Stimulated activated CD4-positive, alpha-beta T cell treated with anti-CD3 and anti-CD28 coated beads, TNF-alpha, amount 100 ng/mL, for 1 hour (primary cell): Measurements from ENCODE around the gene ASPM.
"Not testable (repeated sequence)": the region's sequence is repeated elsewhere in the genome, so short reads cannot be mapped to it uniquely, and the experiment has no call there.

Source experiments
- DNase-seq, 3 donors: peaks; one replicate each; pipeline ENCODE4 v3.0.0-alpha.2; 2020; ENCODE audit warnings: low read depth in 3 of 3, low spot score in 1 of 3

The ASPM gene

DNA sequence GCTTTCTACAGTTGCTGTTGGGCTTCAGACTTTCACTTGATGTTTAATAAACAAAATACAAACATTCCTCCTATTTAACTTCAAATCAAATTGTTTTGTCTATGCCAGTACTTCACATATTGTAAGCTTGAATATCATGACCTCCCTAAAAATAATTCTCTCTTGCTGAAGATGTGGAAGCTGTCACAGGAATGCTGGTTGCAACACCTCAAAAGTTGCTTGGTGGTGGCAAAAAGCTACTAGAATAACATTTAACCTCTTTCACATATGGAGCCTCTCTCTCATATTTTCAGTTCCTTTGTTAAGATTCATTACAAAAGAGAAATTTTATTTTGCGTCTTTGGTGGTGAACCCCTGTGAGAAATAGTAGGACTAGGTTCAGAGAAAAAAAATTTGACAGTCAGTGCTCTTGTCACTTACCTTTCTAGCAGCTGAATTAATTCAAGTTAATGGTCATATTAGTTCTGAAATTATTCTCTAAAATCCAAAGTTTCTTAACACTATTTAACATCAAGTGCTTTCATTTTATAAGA lies 53.9 kb downstream of the ASPM start:
- DNase-seq = no peak

DNA sequence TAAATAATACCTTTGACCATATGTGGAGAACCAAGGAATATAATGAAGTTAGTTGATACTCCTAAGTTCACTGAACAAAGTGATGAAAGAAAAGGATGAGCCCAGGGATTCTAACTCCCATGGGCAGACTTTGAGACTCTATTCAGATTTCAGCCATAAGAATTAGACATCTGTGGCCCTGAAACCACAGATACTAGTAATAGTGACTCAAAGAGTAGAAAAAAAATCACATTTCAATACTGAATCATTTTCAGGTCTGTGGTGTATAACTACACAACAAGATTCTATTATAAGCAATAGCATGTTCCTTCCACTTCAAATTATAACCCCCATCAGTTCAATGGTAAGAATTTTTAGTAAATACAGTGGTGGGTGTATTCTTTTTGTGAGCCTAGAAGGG lies 63.0 kb downstream of the ASPM start:
- DNase-seq = no peak

DNA sequence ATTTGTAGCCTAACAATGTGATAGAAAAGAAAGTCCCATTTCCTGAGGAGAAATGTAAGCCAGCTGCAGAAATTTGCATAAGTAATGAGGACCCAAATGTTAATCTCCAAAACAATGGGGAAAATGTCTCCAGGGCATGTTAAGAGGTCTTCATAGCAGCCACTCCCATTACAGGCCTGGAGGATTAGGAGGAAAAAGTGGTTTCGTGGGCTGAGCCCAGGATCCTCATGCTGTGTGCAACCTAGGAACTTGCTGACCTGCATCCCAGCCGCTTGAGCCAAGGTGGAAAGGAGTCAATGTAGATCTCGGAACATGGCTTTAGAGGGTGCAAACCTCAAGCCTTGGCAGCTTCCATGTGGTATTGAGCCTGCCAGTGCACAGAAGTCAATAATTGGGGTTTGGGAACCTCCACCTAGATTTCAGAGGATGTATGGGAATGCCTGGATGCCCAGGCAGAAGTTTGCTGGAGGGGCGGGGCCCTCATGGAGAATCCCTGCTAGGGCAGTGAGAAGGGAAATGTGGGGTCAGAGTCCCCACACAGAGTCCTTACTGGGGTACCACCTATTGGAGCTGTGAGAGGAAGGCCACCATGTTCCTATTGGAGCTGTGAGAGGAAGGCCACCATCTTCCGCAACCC lies 65.2 kb downstream of the ASPM start:
- DNase-seq = no peak

DNA sequence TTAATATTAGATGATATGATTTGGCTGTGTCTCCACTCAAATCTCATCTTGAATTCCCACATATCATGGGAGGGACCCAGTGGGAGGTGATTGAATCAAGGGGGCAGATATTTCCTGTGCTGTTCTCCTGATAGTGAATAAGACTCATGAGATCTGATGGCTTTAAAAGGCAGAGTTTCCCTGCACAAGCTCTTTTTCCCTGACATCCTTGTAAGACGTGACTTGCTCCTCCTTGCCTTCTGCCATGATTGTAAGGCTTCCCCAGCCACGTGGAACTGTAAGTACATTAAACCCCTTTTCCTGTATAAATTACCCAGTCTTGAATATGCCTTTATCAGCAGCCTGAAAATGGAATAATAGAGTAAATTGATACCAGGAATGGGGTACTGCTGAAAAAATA lies 66.1 kb downstream of the ASPM start:
- no peak for DNase-seq

DNA sequence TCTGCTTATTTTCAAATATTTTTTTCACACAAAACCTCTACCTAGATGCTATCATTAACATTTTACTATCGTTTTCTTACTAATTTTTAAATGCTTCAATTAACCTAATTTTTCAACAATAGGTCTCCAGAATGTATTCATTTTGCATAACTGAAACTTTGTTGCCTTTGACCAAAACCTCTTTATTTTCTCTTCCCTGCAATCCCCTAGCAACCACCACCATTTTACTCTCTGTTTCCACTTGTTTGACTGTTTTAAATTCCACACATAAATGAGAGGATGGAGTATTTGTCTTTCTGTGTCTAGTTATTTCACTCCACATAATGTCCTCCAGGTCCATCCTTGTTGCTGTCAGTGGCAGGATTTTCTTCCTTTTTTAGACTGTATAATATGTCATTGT lies 69.9 kb downstream of the ASPM start:
- no peak for DNase-seq

DNA sequence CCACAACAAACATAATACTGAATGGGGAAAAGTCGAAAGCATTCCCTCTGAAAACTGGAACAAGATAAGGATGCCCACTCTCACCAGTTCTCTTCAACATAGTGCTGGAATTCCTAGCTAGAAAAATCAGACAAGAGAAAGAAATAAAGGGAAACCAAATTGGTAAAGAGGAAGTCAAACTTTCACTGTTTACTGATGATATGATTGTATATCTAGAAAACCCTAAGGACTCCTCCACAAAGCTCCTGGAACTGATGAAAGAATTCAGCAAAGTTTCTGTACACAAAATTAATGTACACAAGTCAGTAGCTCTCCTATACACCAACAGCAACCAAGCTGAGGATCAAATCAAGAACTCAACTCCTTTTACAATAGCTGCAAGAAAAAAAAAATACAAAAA lies 72.5 kb downstream of the ASPM start:
- DNase-seq = no peak

DNA sequence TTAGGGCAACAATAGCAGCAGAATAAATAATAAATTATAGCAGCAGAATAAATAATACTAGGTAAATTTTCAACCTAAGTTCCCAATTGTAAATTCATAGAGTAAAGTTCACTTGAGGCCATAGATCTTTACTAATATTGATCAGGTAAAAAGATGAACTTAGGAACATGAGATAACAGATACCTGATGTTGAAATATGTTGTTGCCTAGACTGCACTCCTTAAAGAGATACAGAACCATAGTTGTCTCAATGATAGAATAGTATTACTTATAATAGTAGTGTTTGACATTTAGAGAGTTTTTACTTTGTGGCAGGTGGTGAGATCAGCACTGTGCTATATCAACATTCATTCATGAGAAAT lies 79.0 kb downstream of the ASPM start:
- DNase-seq = no peak

DNA sequence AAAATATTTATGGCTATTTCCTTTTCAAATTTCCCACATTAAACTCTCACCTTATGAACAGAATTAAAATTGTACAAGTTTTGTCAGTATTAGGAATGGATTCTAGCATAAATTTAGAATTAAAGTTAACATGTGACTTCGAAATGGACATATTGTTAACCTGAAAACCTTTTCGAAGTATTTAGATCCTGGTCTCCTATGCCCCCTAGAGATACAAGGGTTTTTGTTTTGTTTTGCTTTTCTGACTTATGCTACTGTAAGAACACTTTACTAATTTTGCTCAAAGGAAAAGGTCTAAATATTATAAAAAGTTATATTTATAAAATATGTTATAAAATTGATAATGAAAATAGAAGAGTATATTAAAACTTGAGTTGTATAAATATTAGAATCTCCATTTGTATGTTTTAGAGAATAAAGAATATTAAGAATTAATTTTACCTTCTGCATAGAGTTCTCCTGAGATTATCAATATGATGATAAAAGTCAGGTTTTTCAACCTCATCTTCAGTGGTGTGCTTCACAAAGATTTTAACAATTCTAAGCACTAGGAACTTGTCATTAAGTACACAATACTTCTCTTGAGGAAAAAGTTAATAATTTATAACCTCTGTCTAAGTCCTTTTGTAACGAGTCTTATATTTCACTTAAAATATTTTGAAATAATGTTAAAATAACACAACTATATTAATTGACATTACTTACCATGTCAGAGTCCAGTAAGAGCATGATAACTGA lies 79.6 kb downstream of the ASPM start, which contains the start of gene F13B:
TSS of gene F13B (minus strand) at position 542 of the 738 bp plus-strand sequence. CDS start at position 505, 37 bp downstream.
- no peak for DNase-seq

DNA sequence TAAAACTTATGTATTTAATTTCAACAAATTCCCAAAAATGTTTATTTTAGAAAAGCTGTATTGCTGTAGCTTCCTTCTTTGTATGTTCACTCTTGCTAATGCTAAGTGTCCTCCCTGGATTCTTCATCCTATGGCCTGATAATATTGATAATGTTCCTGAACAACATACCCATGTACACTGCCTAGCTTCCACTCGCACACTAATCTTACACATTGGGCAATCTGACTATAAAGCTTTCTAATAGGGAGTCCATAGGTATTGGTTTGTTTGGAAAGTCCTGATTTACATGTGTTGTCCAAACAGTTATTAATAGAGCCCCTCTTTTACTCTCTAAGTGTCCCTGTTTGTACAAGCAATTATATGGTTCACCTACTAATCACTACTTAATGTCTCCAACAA lies 80.2 kb downstream of the ASPM start:
- no peak for DNase-seq

DNA sequence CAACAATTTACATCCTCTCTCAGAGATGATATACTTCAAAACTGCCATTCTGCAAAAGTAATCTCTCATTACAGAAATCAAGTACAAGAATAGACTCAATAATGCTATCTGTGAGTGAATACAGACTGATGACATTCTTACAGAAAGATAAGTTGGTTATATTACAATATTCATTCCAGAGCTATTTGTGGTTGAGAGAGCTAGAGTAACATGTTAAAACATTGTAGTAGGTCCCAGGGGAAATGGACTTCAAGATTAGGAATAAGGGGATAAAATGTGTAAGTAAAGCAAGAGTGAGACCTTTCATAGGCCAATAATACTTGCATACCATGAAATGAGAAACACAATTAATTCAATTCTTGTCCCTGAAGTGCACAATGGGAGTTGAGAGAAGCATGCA lies 80.9 kb downstream of the ASPM start:
- DNase-seq = no peak

DNA sequence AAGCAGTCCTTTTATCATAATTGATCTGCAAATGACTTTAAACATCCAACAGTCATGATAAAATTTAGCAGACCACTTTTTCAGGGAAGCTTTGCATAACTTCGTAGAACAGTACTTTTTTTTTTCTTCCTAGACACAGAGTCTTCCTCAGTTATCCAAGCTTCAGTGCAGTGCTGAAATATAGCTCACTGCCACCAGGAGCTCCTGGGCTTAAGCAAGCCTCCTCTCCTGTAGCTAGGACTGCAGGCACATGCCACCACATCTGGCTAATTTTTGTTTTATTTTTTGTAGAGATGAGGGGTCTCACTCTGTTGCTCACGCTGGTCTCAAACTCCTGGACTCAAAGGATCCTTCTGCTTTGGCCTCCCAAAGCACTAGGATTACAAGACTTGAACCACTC lies 83.3 kb downstream of the ASPM start:
- DNase-seq = no peak

DNA sequence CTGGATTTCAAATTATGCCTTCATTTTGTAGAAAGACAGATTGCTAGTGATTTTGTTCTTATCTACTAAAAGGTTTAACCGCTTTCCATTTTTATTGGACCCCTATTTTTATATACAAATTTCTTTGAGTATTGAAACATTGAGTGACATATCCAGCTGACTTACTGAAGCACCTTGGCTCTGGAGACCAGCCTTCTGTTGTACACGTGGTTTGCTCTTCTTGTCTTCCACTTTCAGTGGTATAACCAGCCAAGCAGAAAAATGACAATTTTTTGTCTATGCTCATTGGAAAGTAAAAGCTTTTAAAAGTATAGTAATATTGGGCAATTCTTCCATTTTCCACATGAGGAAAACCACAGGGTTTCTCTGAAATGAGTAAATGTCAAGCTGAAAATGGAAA lies 83.8 kb downstream of the ASPM start:
- DNase-seq = no peak

DNA sequence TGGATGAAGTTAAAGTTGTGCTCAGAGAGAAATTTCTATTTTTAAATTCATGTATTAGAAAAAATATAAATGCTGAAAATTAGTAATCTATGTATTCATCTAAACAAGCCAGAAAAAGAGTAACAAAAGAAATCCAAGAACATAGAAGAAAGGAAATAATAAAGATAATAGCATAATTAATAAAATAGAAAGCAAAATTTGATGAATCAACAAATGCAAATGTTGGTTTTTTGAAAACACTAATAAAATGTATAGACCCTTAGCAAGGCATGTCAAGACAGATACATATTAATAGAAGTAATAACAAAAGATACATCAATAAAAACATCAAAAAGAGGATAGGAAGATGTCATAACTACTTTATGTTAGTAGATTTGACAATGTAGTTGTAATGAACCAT lies 97.4 kb downstream of the ASPM start:
- no peak for DNase-seq

DNA sequence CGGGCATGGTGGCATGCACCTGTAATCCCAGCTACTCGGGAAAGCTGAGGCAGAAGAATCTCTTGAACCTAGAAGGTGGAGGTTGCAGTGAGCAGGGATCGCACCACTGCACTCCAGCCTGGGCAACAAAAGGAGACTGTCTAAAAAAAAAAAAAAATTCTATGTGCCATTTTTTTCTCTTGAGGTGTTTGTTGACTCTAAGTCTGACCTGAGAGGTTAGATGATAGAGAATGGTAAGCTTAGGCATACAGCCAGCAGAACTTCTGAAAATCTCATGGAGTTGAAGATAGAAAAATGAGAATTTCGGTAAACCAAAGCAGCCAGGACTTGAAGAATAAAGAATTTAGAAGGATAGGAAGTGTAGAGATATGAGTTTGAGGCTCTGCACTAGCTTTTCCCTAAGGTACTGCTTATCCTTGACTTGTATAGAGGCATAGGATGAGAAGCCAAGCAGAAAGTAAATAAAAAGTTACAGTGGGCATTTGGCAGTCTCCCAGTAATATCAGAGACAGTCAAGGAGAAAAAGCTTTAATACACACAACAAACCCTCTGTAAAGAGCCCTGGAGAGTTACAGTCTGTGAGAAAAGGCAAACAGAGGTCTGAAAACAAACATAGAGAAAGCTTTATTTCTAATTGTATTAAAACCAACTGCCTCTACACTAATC lies 103.7 kb downstream of the ASPM start:
- no peak for DNase-seq

DNA sequence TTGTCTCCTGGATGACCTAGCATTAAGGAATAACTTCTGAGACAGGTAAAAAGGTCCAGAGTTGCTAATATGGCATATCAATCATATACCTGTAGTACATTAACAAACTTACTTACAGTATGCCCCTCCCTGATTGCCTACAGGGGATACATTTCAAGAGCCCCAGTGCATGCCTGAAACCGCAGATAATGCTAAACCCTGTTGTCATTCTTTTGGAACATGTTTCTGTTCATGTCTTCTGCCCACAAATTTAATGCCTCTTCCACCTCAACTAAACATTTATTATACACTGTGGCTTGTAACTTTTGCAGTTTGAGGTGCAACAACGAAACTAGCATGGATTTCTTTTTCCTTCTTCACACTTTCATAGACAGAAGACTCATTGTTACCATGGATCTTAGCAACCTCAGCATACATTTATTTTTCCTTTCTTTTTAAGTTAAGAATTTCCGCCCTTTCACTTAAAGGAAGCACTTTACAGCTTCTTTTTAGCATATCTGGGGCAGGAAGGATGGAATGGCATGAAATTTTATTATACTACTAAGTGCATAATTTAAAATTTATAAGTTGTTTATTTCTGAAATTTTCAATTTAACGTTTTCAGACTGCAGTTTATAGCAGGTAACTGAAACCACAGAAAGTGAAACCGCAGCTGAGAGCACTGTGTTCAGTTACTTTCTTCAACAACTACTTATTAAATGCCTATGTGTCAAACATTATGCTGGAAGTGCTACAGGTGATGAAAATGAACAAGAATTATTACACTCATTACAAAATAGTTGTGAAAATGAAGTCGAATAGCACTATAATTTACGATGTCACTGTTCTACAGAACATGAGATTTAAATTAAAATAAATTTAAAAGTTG lies 104.7 kb downstream of the ASPM start:
- DNase-seq = no peak

DNA sequence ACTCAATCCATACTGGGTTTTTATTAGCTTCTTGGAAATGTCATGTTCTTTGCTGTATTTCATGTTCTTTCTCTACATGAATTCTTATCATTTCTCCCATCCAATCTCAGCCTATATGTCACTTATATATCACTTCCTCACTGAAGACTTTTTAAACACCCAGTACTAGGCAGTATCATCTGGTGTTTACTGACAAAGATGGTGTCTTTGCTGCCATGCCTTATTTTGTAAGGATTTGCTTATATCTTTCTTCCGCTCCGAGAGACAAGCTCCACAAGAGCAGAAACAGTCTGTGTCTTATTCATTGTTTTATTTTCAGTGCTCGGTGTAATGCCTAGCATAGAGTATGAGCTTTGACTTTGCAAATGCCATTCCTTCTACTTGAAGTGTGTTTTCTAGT lies 109.6 kb downstream of the ASPM start:
- DNase-seq = no peak

DNA sequence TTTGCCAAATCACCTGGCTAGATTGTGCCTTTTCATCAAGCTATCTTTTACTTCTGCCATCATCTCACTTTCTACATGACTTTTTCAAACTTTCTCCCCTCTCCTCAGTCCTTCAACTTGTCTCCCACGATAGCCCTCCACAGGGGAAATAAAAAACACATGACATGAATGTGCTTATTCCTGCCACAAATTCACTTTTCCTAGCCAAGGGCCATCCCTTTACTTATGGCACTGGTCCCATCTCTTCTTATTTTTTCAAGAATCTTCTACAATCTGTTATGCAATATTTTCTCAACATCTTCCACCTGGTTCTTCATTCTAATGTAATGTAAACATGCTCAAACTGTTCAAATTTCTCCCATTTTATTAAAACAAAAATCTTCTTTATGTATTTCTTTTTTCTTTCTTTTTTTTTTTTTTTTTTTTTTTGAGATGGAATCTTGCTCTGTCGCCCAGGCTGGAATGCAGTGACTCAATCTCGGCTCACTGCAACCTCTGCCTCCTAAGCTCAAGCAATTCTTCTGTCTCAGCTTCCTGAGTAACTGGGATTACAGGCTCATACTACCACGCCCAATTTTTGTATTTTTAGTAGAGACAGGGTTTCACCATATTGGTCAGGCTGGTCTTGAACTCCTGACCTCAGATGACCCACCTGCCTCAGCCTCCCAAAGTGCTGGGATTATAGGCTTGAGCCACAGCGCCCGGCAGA lies 111.7 kb downstream of the ASPM start:
- not testable (repeated sequence) for DNase-seq
